Ectodermal cell (in vitro differentiated cells): Measurements from ENCODE around the gene HTR3B. TPM values are rescaled to one million over a fixed set of nuclear protein-coding genes. Genes with fewer than 3 reads are reported as not detected.

Experiments
- H3K27ac ChIP-seq: 2 replicates; pipeline ENCODE4 v1.7.0; 2013; ENCODE audit warnings: mild to moderate bottlenecking, low read depth, low read length; ENCODE audit not compliant: insufficient read depth, poor library complexity, severe bottlenecking
- H3K27me3 ChIP-seq: 2 replicates; pipeline ENCODE4 v1.7.0; 2013; ENCODE audit warnings: mild to moderate bottlenecking, low read length; ENCODE audit not compliant: insufficient read depth, control insufficient read depth, poor library complexity, severe bottlenecking
- H3K36me3 ChIP-seq: one replicate; pipeline ENCODE4 v1.7.0; 2013; ENCODE audit warnings: low read length; ENCODE audit not compliant: control insufficient read depth, insufficient read depth
- H3K4me1 ChIP-seq: one replicate; pipeline ENCODE4 v1.7.0; 2013; ENCODE audit warnings: low read length; ENCODE audit not compliant: control insufficient read depth, insufficient read depth
- H3K4me3 ChIP-seq: 2 replicates; pipeline ENCODE4 v1.7.0; 2013; ENCODE audit warnings: low read depth, low read length, control low read depth; ENCODE audit not compliant: insufficient read depth
- H3K9me3 ChIP-seq: 2 replicates; pipeline ENCODE4 v1.7.0; 2013; ENCODE audit warnings: mild to moderate bottlenecking, low read length, moderate library complexity; ENCODE audit not compliant: control insufficient read depth
- WGBS, 2 experiments: methylation state at CpG; one replicate each; pipeline ENCODE4 v1.1.7; 2013; ENCODE audit warnings: missing lambda C conversion rate in 2 of 2; 5-methylcytosine and 5-hydroxymethylcytosine counted together
- polyA plus RNA-seq, 4 experiments: library from polyadenylated mRNA; stranded (reverse); fragments of 50-300 nt; gene quantifications; one replicate each; pipeline ENCODE4 v1.2.3, GENCODE V29; 2013

Gene HTR3B, protein sequence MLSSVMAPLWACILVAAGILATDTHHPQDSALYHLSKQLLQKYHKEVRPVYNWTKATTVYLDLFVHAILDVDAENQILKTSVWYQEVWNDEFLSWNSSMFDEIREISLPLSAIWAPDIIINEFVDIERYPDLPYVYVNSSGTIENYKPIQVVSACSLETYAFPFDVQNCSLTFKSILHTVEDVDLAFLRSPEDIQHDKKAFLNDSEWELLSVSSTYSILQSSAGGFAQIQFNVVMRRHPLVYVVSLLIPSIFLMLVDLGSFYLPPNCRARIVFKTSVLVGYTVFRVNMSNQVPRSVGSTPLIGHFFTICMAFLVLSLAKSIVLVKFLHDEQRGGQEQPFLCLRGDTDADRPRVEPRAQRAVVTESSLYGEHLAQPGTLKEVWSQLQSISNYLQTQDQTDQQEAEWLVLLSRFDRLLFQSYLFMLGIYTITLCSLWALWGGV
- polyA plus RNA-seq (2013, experiment 1 of 4), result not detected
- not detected for polyA plus RNA-seq (2013, experiment 2 of 4)
- polyA plus RNA-seq (2013, experiment 3 of 4), result not detected
- polyA plus RNA-seq (2013, experiment 4 of 4), result not detected

DNA sequence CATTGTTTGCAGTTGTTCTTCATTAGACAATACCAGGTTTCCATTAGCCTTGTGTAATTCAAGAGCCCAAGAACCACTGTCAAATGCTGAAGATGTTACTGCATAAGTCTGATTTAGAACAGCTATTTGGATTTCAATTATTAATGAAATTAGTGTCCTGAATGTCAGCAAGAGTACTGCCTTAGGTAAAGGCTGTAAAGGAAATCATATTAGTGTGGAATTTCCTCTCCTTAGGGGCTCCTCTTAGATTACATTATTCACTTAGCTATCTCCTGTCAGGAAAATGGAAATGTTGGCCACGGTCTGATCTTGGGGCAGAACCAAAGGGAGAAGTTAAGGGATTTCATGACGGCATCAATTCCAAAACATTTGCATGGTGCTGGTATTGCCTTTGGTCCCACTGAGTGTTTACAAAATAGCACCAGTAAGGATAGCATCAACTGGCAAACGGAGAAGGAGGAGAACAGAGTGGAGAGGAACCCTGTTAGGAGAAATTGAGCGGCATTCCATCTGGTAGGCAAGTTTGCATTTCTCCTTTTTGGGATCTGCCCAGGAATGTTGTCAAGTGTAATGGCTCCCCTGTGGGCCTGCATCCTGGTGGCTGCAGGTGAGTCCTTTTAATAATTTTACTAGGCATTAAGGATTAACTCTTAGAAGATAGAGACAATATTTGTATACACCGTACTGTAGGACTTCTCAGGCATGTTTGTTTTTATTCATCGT lies at the start of gene HTR3B:
Gene HTR3B (plus strand): TSS at position 418 of the 723 bp plus-strand sequence. CDS start 138 bp downstream, at position 556.
- WGBS, 2 experiments, result 82% methylated on average over 6 of the region's 6 CpGs
- Histone ChIP-seq H3K9me3 (no peaks in the 10 kb centered on the region), H3K4me1 (no peaks in the 10 kb centered on the region), H3K4me3 (no peak within 1 kb of the TSS), H3K36me3 (no peaks in the 10 kb centered on the region), H3K27ac (no peak within 1 kb of the TSS), H3K27me3 (no peaks in the 10 kb centered on the region)

DNA sequence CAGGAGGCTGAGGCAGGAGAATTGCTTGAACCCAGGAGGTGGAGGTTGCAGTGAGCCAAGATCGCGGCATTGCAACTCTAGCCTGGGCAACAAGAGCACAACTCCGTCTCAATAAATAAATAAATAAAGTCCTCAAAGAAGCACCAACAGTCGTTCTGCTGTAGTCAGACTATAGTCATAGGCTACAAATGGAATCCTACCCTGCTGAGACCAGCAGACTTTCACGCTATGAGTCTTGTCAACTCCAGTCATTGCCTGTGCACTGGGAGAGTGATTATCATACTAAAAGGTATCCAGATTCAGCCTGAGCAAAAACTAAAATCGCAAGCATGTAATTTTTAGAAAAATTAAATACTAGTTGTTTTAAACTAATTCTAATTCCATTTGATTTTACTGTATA lies 48.8 kb upstream of the HTR3B start:
- Histone ChIP-seq H3K4me1 (no peaks in the 10 kb centered on the region), H3K4me3 (no peak overlapping the region), H3K27me3 (no peaks in the 10 kb centered on the region), H3K27ac (no peak overlapping the region), H3K9me3 (no peaks in the 10 kb centered on the region), H3K36me3 (no peaks in the 10 kb centered on the region)
- 84 to 86% methylated on average over 5 to 6 of the region's 6 CpGs for WGBS, 2 experiments

GRCh38 chr11:113856966-113857759 lies 47.4 kb upstream of the HTR3B start:
- no peak overlapping the region for H3K27ac ChIP-seq
- WGBS, 2 experiments, result 88 to 91% methylated on average over 4 of the region's 5 CpGs
- H3K36me3 ChIP-seq, result no peaks in the 10 kb centered on the region
- H3K4me3 ChIP-seq, result no peak overlapping the region
- H3K4me1 ChIP-seq, result peaks cover 1% of the 10 kb centered on the region
- H3K27me3 ChIP-seq, result no peaks in the 10 kb centered on the region
- no peaks in the 10 kb centered on the region for H3K9me3 ChIP-seq

DNA sequence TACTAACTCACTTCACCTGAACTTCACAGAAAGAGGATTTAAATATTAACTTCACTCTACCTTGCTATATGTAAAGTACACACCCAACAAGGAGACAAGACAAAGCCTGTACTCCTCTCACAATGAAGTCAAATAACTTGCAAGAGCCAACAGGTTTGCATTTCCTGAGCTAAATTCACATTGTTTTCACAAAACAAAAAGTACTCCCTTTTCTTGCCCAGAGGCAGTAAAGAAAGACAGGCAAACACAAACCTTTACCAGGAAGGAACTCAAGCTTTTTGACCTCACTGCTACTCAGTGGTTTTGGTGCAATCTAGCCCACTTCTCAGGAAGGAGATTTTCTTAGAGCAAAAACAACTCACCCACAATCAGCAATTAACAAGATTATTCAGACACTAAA lies 44.9 kb upstream of the HTR3B start:
- no peaks in the 10 kb centered on the region for H3K9me3 ChIP-seq
- H3K27me3 ChIP-seq, result no peaks in the 10 kb centered on the region
- no peak overlapping the region for H3K27ac ChIP-seq
- H3K4me1 ChIP-seq, result peaks cover 8% of the 10 kb centered on the region
- no peak overlapping the region for H3K4me3 ChIP-seq
- no peaks in the 10 kb centered on the region for H3K36me3 ChIP-seq

- H3K9me3 ChIP-seq, result no peaks in the 10 kb centered on the region
- peaks cover 8% of the 10 kb centered on the region for H3K4me1 ChIP-seq
Measured at GRCh38 chr11:113862435-113862834, 42.2 kb upstream of the HTR3B start.

DNA sequence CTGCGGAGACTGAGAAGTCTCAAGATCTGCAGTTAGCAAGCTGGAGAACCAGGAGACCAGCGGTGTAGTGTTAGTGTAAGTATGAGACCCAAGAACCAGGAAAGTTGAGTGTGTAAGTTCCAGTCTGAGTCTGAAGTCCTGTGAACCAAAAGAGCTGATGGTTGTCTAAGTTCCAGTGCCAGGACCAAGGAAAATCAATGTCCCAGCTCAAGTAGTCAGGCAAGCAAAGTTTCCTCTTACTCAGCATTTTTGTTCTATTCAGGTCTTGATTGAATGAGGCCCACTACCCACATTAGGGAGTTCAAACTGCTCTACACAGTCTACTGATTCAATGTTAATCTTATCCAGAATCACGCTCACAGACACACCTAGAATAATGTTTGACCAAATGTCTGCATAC lies 40.2 kb upstream of the HTR3B start:
- WGBS, 2 experiments, result 97% methylated on average over 3 of the region's 3 CpGs
- H3K4me3 ChIP-seq, result no peak overlapping the region
- no peaks in the 10 kb centered on the region for H3K36me3 ChIP-seq

More at GRCh38 chr11:113862435-113862834, 42.2 kb upstream of the HTR3B start:
- WGBS, 2 experiments, result 9 to 11% methylated on average over 5 of the region's 5 CpGs
- Histone ChIP-seq H3K4me3 (no peak overlapping the region), H3K36me3 (no peaks in the 10 kb centered on the region), H3K27ac (peak overlapping the region; percentile 40), H3K27me3 (no peaks in the 10 kb centered on the region)

DNA sequence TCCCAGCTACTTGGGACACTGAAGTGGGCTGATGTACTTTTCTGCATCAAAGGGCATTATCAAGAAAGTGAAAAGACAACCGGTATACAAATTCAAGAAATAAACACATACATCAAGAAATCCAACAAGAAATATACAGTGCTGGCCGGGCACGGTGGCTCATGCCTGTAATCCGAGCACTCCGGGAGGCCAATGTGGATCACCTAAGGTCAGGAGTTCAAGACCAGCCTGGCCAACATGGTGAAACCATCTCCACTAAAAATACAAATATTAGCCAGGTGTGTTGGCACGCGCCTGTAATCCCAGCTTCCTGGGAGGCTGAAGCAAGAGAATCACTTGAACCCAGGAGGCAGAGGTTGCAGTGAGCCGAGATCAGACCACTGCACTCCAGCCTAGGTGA lies 38.7 kb upstream of the HTR3B start:
- Histone ChIP-seq H3K4me3 (no peak overlapping the region), H3K4me1 (peaks cover 8% of the 10 kb centered on the region), H3K9me3 (no peaks in the 10 kb centered on the region), H3K27ac (no peak overlapping the region), H3K36me3 (no peaks in the 10 kb centered on the region), H3K27me3 (no peaks in the 10 kb centered on the region)
- 88 to 91% methylated on average over 8 of the region's 8 CpGs for WGBS, 2 experiments

More for the DNA sequence above, 40.2 kb upstream of the HTR3B start:
- H3K27ac ChIP-seq, result no peak overlapping the region
- H3K9me3 ChIP-seq, result no peaks in the 10 kb centered on the region
- H3K27me3 ChIP-seq, result no peaks in the 10 kb centered on the region
- peaks cover 8% of the 10 kb centered on the region for H3K4me1 ChIP-seq

- Histone ChIP-seq H3K36me3 (no peaks in the 10 kb centered on the region), H3K27me3 (no peaks in the 10 kb centered on the region), H3K4me1 (peaks cover 4% of the 10 kb centered on the region), H3K4me3 (no peak overlapping the region), H3K27ac (no peak overlapping the region), H3K9me3 (no peaks in the 10 kb centered on the region)
- 88 to 89% methylated on average over 3 of the region's 3 CpGs for WGBS, 2 experiments
Measured at GRCh38 chr11:113867843-113868503, 36.6 kb upstream of the HTR3B start.

GRCh38 chr11:113871336-113871735 lies 33.3 kb upstream of the HTR3B start:
- H3K9me3 ChIP-seq, result no peaks in the 10 kb centered on the region
- WGBS, 2 experiments, result 86 to 88% methylated on average over 3 of the region's 3 CpGs
- H3K27ac ChIP-seq, result no peak overlapping the region
- no peaks in the 10 kb centered on the region for H3K36me3 ChIP-seq
- H3K27me3 ChIP-seq, result peaks cover 14% of the 10 kb centered on the region
- peaks cover 5% of the 10 kb centered on the region for H3K4me1 ChIP-seq
- H3K4me3 ChIP-seq, result no peak overlapping the region
